GM18870 (cell line): ENCODE measurements around the gene REC8.
"Not testable (repeated sequence)": the region's sequence is repeated elsewhere in the genome, so short reads cannot be mapped to it uniquely, and the experiment has no call there.

Experiments
- ATAC-seq: cut with Tn5 transposase; IDR thresholded peaks from one replicate; pipeline ENCODE4 v1.9.1; 2021; ENCODE audit warnings: moderate library complexity; ENCODE audit not compliant: unreplicated experiment

Gene REC8

DNA sequence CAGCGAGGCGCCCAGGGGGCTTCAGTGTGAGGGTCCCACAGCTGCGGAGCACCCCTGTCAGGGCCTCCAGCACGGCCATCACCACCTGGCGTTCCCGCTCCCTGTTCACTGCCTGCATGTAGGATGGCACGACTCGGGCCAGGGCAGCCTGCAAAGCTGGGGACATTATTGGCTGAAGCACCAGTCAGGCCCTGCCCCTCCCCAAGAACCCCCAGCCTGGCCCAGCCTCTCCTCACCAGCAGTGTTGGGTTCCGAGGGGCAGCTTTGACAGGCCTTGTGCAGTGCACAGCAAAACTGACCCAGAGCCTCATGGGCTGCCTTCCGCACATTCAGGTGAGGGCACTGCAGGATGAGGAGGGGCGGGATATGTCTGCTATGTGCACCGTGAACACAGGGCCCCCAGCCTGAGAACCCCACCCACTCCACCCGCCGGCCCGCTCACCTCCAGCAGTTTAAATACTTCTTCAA, 11.2 kb downstream of the REC8 start:
- no peak for ATAC-seq

DNA sequence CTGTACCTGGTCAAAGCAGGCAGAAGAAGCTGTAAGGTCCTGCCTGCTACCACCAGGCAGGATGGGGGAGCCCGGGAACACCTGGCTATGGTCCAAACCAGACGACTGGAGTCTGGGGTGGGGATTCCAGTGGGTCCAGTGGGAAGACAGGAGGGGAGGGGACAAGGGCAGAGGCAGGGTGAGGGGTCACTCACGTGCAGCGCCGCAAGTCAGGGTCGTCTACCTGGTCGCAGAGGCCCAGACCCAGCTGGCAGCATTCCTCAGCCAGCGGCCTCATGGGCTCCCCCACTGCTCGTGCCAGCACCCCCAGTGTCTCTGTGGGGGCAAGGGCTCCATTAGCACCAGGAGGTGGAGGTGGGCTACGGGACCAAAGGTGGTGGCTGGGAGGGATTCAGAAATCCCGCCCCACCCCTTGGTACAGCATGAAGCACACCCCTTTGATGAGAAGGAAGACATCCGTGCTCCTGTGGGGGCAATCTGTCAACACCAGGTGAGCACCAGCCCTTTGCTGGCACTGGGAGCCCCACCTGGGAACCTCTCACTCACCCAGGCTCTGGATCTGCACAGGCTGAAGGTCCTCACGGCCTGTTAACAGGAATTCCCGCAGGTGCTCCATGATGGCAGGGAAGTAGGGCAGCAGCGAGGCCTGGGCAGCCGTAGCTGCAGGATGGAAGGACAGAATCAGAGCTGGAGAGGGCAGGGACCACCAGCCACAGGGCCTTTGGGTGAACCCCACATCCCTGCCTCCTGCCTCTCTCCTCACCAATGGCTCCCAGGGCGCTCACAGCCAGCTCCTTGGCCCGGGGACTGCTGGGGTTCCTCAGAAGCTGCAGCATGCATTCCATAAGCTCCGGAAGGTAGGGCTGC, 12.5 kb downstream of the REC8 start:
- ATAC-seq, result no peak

DNA sequence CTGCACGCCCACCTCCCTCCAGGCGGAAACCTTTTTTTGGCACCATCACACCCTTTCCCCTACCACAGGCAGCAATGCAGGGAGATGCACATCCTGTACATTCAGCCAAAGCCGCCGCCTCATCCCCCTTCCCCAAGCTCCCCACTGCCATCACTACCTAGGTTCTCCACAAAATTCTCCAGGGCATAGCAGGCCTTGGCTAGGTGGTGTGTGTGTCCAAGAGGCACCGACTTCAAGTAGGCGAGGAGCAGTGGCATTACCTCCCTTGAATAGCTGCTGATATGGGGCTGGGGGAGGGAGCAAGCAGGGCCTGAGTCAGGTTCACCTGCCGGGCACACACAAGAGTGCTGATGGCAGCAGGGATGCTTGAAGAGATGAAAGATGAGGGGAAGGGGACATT, 13.1 kb downstream of the REC8 start:
- ATAC-seq, result no peak

DNA sequence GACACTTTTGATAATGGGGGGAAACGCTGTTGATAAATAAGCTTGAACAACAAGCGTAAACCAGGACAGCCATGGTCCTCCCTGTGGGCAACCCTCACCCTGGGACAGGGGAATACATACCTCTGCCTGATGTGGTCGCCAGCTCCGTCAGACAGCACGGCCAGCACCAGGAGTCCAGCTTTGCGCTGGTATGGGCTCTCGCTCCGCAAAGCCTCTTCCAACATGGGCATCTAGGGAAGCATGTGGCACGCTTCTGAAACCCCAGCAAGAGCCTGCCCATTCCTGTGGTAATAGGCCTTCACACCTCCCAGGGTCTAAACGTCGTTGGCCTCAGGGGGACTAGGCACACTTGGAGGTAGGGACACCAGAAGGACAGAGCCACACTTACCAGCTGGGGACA, 13.9 kb downstream of the REC8 start:
- no peak for ATAC-seq

DNA sequence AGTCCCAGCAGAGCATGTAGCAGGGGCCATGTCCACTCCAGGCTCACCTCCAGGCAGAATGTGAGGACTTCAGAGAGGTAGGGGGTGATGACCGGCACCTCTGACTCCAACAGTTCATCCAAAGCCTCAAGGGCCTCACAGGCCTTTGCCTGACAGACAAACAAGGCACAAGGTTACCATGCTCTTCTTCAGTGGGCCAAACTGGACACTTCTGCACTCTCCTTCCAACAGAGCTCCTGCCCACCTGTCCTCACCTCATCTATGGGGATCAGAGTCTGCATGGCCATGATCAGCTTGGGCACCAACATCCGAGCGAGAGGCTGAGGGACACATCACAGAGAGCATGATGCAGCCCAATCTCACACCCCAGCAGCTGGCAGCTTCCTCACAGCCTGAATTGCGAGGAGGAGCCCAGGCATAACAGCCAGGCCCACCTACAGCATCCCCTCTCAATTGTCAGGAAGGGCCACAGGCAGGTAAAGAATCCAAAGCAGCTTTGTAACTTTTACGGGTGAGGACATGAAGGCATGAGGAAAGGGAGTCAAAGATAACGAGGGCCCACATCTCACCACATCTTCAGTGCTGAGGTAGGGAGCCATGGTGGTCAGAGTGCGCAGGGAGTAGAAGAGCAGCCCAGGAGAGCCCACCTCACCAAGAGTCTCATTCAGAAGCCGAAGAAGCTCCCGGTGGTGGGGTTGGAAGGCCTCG, 15.1 kb downstream of the REC8 start:
- ATAC-seq, result no peak

DNA sequence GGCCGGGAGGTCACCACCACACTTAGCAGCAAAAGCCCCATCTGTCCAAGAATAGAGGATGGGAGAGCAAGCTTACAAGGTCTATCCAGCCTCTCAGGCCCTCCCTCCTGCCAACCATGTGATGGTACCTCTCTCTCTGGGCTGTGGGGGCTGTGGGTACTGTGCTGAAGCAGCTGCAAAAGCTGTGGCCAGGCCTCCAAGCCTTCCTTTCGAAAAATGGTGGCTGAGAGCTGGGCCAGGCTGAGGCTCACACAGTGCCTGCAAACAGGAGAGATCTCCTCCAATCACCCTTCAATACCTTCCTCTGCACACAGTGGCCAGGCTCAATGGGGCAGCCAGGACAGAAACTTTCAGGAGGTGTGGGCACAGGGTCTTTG, 15.6 kb downstream of the REC8 start:
- no peak for ATAC-seq

DNA sequence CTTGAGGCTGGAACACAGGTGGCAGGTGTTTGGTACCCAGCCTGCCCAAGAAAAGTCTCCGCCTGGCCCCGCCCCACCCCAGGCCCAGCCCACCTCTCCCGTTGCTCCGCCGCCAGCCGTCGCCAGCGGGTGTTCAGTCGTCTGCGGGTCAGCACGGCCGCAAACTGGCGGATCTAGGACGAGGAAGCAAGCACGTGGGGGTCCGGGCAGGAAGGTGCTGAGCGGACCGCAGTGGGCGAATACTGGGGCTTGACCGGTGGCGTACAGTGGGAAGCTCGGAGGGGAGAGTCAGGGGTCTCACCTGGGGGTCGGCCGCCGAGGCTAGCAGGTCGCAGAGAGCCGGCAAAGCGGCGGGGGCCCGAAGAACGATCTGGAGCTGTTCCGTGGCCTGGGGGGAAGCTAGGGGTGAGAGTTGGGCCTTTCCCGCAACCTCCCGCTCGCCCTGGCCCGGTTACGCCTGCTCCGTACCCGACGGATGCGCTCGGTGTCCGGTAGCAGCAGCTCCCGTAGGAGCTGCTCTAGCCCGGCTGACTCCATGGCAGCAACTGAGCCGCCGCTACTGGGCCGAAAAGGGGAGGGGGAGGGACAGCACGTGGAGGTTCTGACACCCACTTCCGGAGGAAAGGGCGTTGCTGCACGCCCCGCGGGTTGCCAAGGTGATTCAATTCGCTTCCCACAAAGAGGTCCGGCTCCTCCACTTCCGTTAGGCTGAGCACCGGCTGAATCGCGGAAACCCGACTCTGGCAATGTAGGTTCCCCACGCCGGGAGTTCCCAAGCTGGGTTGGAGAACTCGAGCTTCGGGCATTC, 16.6 kb downstream of the REC8 start, which contains the start of gene IPO4:
Gene IPO4, minus strand, starts transcription at position 566 of the 808 bp plus-strand sequence. Its CDS starts 29 bp downstream, at position 537.
- ATAC-seq, result peak; percentile 85

DNA sequence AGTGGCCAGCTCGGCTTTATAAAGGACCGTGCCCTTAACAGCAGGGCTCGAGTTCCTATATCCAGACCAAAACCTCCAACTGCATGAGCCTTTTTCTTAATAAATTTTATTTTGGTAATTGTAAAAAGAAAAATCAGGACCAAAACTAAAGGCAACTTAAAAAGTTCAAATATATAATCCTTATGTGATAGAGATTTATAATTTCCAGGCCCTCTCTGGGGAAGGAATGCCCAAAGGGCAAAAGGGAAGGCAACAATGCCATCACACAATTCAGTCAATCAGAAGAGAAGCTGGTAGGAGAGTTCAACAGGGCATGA, 17.1 kb downstream of the REC8 start:
- no peak for ATAC-seq

DNA sequence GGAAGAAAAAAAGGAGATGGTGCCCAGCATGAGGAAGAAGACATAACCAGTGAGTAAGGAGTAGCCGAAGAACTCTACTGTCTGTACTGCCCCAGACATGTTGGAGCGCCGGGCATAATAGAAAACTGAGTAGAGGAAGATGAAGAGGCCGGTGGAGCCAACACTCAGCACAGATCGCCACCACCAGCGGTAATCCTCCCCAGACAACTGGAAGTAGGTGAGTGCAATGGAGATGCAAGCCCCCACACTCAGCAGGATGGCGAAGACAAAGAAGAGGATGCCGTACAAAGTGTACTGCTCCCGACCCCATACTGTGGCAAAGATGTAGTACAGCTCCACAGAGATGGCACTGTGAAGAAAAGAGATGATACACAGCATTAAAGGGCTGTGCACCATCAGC, 17.6 kb downstream of the REC8 start:
- no peak for ATAC-seq

DNA sequence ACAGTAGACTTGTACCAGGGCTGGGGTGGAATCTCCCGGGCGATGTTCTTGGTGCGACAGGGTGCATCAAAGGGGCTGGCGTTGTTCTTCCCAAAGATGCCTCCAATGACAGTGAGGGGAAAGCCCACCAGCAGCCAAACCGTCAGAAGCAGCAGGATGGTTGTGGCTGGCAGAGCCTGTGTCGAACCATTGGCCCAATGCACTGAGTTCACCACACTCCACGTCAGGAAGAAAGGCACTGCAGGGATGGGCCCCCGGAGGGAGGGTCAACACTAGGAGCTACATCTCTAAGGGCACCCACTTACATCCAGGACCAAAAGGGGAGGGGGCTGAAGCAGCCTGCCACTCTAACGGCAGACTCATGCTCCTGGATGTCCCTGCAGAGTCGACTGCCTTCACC, 18.5 kb downstream of the REC8 start:
- ATAC-seq, result no peak

DNA sequence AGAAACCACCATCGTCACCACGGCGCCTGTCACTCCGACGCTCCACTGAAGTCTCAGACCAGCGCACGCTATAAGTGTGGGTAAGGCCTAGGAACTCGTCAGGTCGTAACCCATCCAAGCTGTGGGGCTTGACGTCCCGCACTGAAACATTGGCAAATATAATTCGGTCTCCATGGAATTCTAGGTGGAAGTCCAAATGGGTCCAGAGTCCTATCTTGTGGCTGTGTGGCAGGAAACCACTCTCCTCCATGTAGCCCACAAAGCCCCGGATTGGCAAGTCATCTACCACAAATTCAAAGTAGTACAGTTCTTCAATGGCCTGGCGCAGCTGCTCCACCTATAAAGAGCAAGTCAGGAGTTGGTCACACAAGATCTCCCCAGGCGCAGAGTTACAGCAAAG, 21.1 kb downstream of the REC8 start:
- ATAC-seq, result no peak

DNA sequence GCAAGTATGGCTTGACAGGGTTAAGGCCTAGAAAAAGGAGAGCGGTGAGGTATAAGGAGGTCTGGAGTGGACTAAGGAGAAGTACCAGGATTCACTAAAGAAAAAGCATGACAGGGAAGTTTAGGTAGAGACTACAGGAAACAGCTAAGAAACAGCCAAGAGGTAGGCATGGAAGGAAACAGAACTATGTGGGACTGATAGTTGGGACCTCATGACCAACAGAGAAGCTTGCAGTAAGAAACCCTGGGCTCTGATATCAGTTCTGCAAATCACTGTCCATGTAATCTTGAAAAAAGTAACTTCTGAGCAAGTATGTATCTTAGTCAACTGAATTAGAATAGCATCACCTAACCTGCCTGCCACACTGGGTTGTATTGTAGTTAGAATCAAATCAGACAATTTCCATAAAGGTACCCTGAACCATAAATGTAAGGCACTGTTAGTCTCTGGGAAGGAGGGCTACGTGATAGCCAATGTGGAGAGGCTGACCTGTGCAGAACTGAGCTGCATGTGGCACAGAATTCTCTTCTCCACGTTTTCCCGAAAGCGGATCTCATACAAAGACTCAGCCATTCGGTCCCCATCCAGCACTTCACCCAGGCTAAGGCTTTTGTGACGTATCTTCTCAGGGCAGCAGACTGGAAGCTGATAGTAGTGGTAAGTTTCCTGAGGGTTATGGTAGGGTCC, 22.4 kb downstream of the REC8 start:
- ATAC-seq, result no peak

DNA sequence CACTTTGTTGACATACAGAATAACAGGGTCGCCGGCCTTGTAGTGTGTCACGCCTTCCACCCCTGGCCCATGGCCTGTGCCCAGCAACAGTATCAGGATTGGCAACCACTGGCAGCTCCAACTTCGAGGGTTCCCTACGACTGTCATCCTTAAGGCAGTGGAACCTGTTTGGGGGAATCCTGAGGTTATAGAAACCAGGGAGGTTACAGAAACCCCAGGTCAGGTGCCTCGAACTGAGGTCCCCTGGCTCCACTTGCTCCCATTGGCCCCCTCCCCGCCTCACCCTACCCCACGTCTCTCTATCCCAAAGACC, 22.9 kb downstream of the REC8 start:
- no peak for ATAC-seq

DNA sequence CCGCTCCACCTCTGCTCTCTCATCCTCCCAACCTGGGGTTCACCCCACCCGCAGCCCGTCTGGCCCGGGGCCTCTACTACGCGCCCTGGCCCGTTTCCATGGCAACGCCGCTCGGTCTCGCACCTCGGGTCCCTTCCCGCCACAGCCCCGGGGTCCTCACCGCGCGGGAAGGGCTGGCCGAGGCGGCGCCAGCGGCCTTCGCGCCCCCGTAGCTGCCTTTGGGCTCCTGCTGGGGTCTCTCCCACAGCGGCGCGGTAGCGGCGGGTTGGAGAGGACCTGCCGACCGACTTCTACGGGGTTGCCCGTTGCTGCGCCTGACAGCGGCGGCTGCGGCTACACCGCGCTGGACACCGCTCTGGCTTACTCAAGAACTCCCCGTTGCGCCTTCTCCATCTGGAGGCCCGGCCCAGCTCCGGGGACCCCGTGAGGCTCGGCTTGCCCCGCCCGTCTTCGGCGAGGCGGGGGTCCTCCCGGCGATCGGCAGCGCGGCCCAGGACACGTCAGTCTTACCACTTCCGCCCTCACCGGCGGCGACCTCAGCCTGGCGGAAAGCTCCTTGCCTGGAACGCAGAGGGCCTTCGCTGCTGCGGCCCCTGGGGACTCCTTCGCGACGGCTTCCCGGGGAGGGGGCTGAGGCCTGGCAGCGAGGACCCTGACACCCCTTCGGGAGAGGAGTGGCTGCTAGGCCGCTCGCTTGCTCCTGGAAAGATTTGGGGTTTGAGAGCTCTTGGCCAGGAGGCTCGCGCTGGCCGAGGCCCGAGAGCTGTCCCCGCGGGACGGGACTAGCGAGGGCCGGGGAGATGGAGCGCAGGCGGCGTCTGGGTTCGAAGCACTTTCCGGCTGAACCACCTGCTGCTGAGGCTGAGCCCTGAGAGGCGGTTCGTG, 23.5 kb downstream of the REC8 start, which contains the start of gene TM9SF1:
Gene TM9SF1, minus strand, starts transcription at position 256 of the 885 bp plus-strand sequence. CDS start 422 bp downstream, outside the sequence.
- ATAC-seq, result peak; percentile 74

DNA sequence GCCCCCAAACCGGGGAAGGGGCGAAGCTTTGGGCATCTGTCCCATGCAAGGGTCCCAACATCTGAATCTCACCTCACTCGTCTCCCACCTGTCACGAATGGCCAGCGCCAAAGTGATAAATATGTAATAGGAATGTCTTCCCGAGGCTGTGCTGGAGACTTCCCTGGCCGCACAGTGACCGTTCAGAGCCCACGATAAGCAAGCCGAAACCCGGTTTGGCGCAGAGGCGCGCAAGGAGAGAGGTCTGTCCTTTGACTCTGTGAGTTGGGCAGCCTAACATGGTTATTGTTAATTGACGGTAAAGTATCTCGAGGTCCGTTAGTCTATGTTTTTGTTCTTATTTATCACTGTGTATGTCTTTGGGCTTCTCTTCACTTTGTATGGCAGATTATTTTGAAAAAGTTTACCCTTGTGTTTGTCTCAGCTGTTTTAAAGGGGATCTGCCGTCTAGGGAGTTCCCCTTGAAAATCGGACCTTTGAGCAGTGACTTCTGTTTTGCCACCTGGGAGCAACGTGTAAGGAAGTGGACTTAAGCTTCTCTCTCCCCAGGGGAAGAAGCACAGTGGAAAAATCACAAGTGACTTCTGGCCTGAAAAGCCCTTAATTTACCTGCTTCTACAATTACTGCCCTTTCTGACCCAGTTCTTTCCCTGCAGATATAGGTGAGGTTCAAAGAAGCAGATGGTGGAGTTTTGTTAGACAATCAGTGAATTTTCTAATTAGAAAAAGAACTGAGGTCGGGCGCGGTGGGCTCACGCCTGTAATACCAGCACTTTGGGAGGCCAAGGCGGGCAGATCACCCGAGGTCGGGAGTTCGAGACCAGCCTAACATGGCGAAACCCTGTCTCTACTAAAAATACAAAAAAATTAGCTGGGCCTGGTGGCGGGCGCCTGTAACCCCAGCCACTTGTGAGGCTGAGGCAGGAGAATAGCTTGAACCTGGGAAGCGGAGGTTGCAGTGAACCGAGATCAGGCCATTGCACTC, 24.5 kb downstream of the REC8 start:
- peak; percentile 22 for ATAC-seq

DNA sequence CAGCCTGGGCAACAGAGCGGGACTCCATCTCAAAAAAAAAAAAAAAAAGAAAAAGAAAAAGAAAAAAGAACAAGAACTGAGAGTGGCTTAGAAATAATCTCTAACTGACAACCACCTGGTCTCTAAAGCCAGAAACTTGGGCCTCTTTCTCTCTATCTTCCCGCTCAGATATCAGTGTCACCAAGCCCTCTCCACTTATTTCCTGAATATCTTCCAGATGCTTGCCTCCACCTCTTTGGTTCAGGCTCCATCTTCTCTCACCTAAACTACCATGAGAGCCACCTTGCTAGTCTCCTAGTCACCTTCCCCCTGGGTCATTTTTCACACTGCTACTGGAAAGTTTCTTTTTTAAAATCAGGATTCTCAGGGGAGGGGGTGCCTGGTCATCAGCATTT, 25.2 kb downstream of the REC8 start:
- ATAC-seq, result no peak

DNA sequence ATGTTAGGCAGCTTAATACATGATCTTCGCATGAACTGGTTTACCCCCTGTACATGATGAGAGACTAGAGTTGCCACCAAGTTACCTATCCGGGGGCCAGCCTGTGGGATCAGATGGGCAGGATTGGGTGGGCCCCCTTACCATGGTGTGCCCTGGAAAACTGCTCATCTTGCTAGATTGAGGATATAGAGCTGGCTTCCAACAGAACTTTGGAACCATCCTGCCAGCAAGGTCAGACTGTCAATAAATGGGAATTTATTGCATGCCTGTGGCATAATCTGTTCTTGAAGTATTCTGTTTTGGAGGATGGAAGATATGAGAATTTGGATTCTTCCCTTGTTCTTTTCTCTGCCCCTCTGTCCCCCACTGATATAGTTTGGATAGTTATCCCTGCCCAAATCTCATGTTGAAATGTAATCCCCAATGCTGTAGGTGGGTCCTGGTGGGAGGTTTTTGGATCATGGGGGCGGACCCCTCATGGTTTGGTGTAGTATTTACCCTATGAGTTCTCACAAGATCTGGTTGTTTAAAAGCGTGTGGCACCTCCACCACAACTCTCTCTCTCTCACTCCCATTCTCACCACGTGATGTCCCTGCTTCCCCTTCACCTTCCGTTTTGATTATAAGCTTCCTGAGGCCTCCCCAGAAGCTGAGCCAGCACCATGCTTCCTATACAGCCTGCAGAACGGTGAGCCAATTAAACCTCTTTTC, 27.1 kb downstream of the REC8 start:
- no peak for ATAC-seq

DNA sequence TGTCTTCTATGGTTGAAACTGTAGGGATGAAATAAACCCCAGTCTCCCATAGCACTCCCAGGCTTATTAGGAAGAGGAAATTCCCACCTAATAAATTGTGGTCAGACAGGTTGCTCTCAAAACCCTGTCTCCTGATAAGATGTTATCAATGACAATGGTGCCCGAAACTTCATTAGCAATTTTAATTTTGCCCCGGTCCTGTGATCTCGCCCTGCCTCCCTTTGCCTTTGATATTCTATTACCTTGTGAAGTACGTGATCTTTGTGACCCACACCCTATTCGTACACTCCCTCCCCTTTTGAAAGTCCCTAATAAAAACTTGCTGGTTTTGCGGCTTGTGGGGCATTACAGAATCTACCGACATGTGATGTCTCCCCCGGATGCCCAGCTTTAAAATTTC, 30.7 kb downstream of the REC8 start:
- not testable (repeated sequence) for ATAC-seq
